ENCODE measurements around the gene FREM3.
"Not testable (repeated sequence)": the region's sequence is repeated elsewhere in the genome, so short reads cannot be mapped to it uniquely, and the experiment has no call there.

Gene FREM3

DNA sequence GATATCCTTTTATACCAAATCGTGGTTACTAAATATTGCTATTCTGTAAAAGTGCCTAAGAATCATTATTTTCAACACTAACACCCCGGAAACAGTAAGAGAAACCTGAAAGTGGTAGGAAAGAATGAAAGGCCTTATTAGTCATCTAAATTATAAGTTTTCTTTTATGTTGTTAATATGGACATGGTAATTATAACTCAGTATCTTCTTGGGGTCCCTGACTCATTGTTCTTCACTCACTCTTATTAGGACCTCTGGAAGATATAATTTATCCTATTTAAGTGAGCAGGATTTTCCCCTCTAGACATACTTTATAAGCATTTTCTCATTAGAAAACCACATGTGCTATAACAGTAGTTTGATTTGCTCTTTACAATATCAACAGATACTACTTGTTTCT, 136.0 kb downstream of the FREM3 start:
- DNase-seq = no peak

GRCh38 chr4:143559757-143560147, 140.7 kb downstream of the FREM3 start:
- peak in 3 of 5 donors; percentile 17 to 28 (median 22) for DNase-seq

DNA sequence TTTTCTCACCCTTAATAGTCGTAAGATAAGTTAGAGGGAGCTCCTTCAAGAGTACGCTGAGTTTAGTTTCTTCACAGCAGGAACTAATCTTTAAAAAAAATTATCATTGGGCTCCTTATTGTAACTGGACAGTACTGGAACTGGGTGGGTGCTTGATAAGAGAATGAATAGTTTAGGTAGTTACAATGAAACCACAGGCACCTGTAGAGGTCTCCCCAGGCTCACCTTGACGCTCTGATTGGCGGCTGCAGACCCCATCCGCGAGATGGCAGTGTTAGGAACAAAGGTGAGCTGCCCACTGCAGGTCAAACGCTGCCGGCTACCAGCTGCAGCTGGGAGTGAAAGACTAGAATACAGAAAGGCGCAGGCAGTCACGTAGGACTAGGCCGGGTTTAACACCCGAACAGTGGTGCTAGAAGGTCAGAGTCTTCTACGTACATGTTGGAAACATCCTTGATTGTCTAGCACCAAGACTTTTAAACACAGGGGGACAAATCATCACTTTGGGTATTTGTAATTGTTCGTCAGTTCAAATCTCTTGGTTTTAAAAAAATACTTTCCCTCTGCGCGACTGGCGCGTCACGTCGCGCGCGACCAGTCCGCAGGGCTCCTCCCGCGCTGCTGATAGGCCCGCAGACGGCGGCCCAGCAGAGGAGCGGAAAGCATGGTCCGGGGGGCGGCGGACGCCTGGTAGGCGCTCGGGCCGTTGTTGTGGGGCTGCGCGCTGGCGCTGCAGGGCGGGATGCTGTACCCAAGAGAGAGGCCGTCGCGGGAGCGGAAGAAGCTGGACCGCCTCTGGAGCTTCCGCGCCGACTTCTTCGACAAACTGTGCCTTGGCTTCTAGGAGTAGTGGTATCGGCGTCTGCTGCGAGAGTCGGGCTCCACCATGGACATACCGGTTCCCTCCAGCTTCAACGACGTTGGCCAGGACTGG, 141.4 kb downstream of the FREM3 start:
- DNase-seq = peak; percentile 53 to 72 (median 67)

DNA sequence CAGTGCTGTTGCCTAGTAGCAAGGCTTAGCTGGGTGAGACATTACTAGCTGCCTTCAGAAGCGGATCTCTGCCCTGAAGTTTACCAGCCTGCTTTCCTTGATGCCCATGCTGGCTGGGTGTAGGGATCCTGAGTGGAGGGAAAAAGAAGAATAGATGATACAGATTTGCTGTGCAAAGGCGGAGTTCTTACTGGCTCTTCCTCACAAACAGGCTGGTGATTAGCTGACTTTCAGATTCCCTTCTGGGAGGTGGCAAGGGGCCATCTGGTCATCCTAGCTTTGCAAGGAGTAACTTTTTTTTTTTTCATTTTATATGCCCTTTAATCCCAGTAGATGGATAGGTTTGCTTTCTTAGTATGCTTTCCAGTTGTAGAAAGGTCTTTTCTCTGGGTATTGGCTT, 142.2 kb downstream of the FREM3 start:
- DNase-seq = no peak

- DNase-seq = no peak
These were observed 144.8 kb downstream of the FREM3 start for GRCh38 chr4:143555676-143556075.

DNA sequence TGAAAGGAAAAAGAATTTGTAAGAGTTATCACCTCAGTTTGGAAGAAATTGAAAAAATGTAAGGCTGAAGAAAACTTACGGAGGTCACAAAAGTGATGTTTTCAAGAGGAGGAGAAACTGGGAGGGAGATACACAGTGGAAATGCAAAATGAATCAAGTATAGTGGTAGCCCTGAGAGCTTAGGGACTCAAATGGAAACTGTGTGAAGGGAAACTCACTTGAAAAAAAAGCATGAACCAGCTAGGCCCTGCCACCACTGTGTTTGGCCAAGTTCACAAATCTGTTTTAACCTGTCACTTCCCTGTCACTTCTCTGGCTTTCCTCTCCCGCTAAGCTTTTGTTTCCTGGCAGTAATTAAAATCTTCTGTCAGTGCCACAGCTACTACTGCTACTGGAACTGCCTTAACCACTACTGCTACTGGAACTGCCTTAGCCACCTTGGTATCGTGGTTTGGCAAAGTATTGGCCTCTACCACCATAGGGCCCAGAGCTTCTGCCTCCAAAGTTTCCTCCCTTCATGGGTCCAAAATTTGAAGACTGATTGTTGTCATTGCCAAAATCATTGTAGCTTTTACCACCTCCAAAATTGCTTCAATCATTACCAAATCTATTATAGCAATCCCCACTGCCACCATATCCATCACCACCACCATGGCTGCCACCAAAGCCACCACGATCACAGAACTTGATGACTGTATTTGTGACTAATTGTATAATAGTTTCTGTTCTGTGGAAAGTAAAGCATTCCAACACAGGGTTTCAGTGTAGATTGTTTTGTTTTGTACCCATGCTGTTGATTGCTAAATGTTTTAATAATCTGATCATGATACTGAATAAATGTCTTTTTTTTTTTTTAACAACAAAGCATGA, 145.5 kb downstream of the FREM3 start:
- DNase-seq = no peak

DNA sequence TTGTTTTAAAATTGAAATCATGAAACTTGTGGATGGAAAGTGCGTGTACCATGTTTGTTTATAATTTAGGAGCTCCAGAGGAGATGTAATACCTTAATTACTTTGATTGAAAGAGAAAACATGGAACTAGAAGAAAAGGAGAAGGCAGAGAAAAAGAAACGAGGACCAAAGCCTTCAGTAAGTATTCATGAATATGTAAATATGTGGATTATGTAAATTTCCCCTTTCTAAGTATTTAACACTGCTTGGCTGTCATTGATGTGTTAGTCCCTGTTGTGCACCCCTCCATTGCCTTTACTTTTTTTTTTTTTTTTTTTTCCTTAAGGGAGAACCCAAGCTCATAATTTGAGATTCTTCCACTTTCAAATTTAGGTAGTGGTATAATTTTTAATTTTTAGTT, 150.5 kb downstream of the FREM3 start:
- no peak for DNase-seq

DNA sequence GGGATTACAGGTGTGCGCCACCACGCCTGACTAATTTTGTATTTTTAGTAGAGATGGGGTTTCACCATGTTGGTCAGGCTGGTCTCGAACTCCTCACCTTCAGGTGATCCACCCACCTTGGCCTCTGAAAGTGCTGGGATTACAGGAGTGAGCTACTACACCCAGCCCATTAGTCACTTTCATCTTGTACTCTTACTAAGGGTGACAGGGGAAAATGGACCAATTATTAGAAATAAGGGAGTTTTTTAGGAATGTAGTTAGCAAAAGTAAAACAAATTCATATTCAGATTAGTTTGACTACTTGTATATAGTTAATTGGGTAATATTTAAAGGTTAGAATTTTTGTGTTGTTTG, 160.8 kb downstream of the FREM3 start:
- DNase-seq = no peak

- no peak for DNase-seq
These were observed 161.4 kb downstream of the FREM3 start for GRCh38 chr4:143538979-143539669.

- no peak for DNase-seq
These were observed 168.5 kb downstream of the FREM3 start for GRCh38 chr4:143531788-143532491.

GRCh38 chr4:143531380-143531779, 169.1 kb downstream of the FREM3 start:
- DNase-seq = no peak

GRCh38 chr4:143528046-143528445, 172.4 kb downstream of the FREM3 start:
- not testable (repeated sequence) for DNase-seq
